ENCODE data around the gene DTNA.

DTNA gene

DNA sequence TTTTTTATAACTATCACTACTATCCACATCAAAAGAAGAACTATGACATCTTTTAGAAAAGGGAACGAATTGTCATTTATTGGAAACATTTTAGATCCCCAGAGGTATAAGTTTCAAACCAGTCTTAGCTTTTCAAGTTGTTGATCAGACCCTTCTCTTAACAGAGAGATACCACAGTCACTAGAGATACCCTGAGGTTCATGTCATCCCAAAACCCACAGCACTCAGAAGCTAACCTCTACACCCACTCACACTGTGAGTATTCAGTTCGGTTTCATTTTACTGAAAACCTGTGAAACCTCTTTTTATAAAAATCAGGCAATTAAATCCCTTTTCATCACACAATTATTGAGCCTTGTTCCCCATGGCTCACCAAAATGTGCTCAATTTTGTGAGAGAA lies 156.2 kb downstream of the DTNA start:
- TF ChIP-seq, protein P1, sequence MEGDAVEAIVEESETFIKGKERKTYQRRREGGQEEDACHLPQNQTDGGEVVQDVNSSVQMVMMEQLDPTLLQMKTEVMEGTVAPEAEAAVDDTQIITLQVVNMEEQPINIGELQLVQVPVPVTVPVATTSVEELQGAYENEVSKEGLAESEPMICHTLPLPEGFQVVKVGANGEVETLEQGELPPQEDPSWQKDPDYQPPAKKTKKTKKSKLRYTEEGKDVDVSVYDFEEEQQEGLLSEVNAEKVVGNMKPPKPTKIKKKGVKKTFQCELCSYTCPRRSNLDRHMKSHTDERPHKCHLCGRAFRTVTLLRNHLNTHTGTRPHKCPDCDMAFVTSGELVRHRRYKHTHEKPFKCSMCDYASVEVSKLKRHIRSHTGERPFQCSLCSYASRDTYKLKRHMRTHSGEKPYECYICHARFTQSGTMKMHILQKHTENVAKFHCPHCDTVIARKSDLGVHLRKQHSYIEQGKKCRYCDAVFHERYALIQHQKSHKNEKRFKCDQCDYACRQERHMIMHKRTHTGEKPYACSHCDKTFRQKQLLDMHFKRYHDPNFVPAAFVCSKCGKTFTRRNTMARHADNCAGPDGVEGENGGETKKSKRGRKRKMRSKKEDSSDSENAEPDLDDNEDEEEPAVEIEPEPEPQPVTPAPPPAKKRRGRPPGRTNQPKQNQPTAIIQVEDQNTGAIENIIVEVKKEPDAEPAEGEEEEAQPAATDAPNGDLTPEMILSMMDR (IDR thresholded peaks at IDR 0.05; ENCODE audit: low read depth, low read length), result no peak
- no peak for DNase-seq (ENCODE audit: extremely low read depth, low read depth)

DNA sequence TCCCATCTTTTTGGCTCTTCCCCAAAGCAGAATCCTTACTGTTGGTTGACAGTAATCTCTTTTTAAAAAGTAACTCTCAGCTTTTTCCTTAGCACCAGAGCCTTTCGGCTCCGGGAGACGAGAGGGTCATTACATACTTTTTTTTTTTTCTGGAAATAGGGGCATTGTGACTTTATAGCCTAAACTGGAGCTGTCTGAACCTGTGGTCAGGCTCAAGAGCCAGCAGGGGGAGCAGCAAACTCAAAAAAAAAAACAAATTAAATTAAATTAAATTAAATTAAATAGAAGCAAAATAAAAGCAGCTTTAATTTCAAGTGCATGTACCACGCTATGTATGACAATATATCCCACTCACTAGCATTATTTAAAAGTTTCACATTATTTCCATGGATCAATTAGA lies 156.6 kb downstream of the DTNA start:
- TF ChIP-seq, protein P1 (IDR thresholded peaks at IDR 0.05; ENCODE audit: low read depth, low read length), result peak; percentile 62

DNA sequence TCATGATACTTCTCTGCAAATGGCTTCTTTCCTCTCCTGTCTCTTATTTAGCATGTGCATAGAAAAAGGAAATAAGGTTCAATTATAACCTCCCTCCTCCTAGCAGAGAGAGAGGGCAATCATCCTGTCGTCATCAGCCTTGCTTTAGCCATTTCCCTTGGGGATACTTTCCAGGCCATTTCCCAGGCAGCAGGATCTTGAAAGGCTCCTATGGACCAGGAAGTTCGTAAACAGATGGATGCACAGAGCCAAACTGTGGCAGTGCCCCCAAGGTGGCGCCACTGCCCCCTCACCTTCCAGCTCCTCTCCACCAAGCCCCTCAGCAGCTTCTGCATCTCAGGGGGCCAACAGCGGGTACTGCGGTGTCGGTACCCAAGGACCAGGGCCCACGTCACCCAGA lies 157.4 kb downstream of the DTNA start:
- DNase-seq (ENCODE audit: extremely low read depth, low read depth), result no peak
- TF ChIP-seq, protein P1 (IDR thresholded peaks at IDR 0.05; ENCODE audit: low read depth, low read length), result peak; percentile 20

More for the DNA sequence above, 156.6 kb downstream of the DTNA start:
- no peak for DNase-seq (ENCODE audit: extremely low read depth, low read depth)

DNA sequence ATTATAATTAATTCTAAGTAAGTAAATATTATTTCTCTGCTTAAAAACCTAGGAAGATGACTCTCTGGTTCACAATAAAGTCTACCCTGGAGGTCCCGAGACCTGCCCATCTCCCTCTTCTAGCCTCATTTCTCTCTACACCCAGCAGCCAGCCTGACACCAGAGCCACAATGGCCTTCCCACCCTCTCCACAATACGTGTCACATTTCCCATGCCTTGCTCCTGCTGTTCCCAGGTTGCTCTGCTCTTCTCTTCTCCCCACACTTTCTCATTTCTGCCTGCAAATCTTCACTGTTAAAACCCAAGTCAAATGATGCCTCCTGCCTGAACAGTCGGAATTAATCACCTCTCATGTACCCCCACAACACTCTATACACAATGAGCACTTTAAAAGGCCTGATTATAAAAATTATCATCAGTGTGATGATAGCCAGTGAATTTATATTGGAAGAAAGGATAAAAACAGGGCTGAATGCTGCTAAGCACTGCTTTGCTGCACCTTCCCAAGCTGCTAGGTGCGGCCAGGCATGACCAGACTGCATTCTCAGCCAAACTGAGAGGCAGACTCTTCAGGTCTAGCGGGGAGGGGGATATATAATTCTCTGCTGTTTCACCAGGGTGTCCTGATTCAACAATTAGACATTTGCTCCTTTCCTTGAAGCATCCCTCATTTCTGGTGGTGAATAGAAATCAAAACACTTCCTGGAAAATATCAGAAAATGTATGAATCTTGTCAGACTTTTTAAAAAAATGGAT lies 160.6 kb downstream of the DTNA start:
- DNase-seq (ENCODE audit: extremely low read depth, low read depth), result no peak
- TF ChIP-seq, protein P1 (IDR thresholded peaks at IDR 0.05; ENCODE audit: low read depth, low read length), result no peak

DNA sequence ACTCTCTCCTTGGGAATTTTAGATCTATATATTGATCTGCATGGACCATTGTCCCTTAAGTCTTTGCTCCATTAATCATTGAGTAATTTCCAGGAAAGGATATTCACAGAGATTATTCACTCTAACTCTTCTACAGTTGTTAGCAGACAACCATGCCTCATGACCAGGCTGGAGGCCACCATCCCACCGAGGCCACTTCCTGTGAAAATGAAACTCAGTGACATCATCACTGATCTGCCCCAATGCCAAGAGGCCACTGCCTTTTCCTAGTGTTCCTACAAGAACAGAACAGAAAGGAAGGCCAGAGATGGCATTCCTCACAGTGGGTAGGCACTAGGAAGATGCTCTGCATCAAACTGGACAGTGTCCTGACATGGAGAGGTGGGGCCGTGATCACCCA lies 161.3 kb downstream of the DTNA start:
- no peak for DNase-seq (ENCODE audit: extremely low read depth, low read depth)
- TF ChIP-seq, protein P1 (IDR thresholded peaks at IDR 0.05; ENCODE audit: low read depth, low read length), result no peak

DNA sequence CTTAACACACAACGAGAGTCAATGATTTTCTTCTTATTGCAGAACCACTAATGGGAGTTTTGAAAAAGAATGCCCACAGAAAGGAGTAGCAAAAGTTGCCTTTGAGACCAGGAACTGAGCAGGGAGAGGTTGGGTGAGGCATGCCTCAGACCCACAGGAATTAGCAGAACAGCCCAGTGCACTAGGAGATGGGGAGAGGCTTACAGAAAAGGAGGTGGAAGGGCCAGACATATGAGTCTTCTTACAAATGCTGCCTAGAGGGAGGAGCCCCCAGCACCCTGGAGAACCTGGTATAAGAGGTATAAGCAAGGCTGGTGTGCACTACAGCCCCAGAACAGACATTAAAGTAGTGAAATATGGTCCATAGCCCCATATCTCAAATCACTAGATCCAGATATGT lies 162.0 kb downstream of the DTNA start:
- no peak for DNase-seq (ENCODE audit: extremely low read depth, low read depth)

DNA sequence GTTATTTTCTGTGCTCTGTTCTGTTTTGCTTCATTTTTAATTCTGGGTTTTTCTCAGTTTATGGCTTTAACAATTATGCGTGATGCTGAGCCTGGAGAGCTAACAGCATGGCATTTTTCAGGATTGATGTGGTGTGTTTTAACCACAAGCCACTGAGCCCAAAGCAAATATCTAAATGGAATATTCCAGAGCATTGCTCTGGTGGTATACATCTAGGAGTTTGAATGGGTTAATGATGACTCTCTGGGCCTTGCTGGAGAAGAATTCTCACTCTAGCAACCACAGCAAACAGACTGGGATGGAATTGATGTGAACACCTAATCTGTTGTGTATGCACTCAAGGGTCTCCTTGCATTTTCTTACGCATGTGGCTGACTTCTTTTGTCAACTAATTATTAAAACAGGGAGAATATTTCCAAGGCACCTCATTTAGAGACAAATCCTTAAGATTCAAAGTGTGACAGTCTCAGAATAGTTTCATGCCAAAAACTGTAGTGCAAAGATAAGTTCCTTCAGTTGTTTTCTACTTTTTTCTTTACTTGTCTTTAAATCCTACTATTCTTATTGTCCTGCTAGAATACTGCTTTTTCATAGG lies 164.0 kb downstream of the DTNA start:
- DNase-seq (ENCODE audit: extremely low read depth, low read depth), result no peak
- TF ChIP-seq, protein P1 (IDR thresholded peaks at IDR 0.05; ENCODE audit: low read depth, low read length), result no peak

More for the DNA sequence above, 162.0 kb downstream of the DTNA start:
- TF ChIP-seq, protein P1 (IDR thresholded peaks at IDR 0.05; ENCODE audit: low read depth, low read length), result no peak

Measured in AG09319 (cell line).